Renal pelvis (tissue), 4 donors: ENCODE measurements around the gene WWC2. TPM values are rescaled to one million over a fixed set of nuclear protein-coding genes. Genes with fewer than 3 reads are reported as not detected.
"Not testable (repeated sequence)": the region's sequence is repeated elsewhere in the genome, so short reads cannot be mapped to it uniquely, and the experiment has no call there.

Experiments used
- DNase-seq: peaks from one replicate; pipeline ENCODE4 v3.0.0-alpha.2; 2013
- polyA plus RNA-seq, 3 donors: library from polyadenylated mRNA; unstranded; fragments of 120-200 nt; gene quantifications; one replicate each; pipeline ENCODE4 v1.2.1, GENCODE V29; 2013; ENCODE audit not compliant: insufficient read length in 3 of 3

Gene WWC2
- polyA plus RNA-seq, 3 donors: 50.2 to 73.6 (median 65.2) TPM

- not testable (repeated sequence) for DNase-seq
Observed at GRCh38 chr4:183326387-183326786, 227.3 kb downstream of the WWC2 start.

- no peak for DNase-seq
Observed at GRCh38 chr4:183326853-183327252, 227.8 kb downstream of the WWC2 start.

GRCh38 chr4:183327827-183328226 lies 228.8 kb downstream of the WWC2 start:
- no peak for DNase-seq

GRCh38 chr4:183328832-183329231 lies 229.8 kb downstream of the WWC2 start:
- no peak for DNase-seq

GRCh38 chr4:183329244-183329643 lies 230.2 kb downstream of the WWC2 start:
- no peak for DNase-seq

GRCh38 chr4:183329954-183330742 lies 231.1 kb downstream of the WWC2 start:
- DNase-seq: no peak

- no peak for DNase-seq
Observed at GRCh38 chr4:183330841-183331240, 231.8 kb downstream of the WWC2 start.

GRCh38 chr4:183332447-183332846 lies 233.4 kb downstream of the WWC2 start:
- peak; percentile 62 for DNase-seq

GRCh38 chr4:183333202-183333601 lies 234.1 kb downstream of the WWC2 start:
- no peak for DNase-seq

GRCh38 chr4:183333983-183334382 lies 234.9 kb downstream of the WWC2 start:
- no peak for DNase-seq

- DNase-seq: no peak
Observed at GRCh38 chr4:183335369-183335940, 236.4 kb downstream of the WWC2 start.

GRCh38 chr4:183337349-183337748 lies 238.3 kb downstream of the WWC2 start:
- DNase-seq: no peak

- no peak for DNase-seq
Observed at GRCh38 chr4:183337833-183338232, 238.8 kb downstream of the WWC2 start.

- peak; percentile 22 for DNase-seq
Observed at GRCh38 chr4:183342541-183343533, 243.8 kb downstream of the WWC2 start.

GRCh38 chr4:183343730-183344129 lies 244.7 kb downstream of the WWC2 start:
- no peak for DNase-seq

- DNase-seq: no peak
Observed at GRCh38 chr4:183344523-183345255, 245.6 kb downstream of the WWC2 start.

- DNase-seq: no peak
Observed at GRCh38 chr4:183345261-183345660, 246.2 kb downstream of the WWC2 start.

GRCh38 chr4:183347146-183347545 lies 248.1 kb downstream of the WWC2 start:
- no peak for DNase-seq

- no peak for DNase-seq
Observed at GRCh38 chr4:183347566-183347965, 248.5 kb downstream of the WWC2 start.

GRCh38 chr4:183348136-183348535 lies 249.1 kb downstream of the WWC2 start:
- DNase-seq: no peak
